GM18508 (cell line): ENCODE data around the gene HDAC9.

Source experiments
- ATAC-seq: cut with Tn5 transposase; IDR thresholded peaks from one replicate; pipeline ENCODE4 v1.9.1; 2021; ENCODE audit warnings: moderate number of reproducible peaks; ENCODE audit not compliant: insufficient read depth, unreplicated experiment

HDAC9 gene

GRCh38 chr7:18577096-18577771, 81.7 kb downstream of the HDAC9 start:
- ATAC-seq = no peak

GRCh38 chr7:18579698-18580097, 84.1 kb downstream of the HDAC9 start:
- ATAC-seq = no peak

GRCh38 chr7:18580950-18581349, 85.4 kb downstream of the HDAC9 start:
- no peak for ATAC-seq

GRCh38 chr7:18583305-18583704, 87.8 kb downstream of the HDAC9 start:
- no peak for ATAC-seq

- no peak for ATAC-seq
These were observed 94.7 kb downstream of the HDAC9 start for GRCh38 chr7:18590241-18590640.

GRCh38 chr7:18590744-18591340, 95.3 kb downstream of the HDAC9 start:
- no peak for ATAC-seq

GRCh38 chr7:18593602-18594279, 98.2 kb downstream of the HDAC9 start:
- no peak for ATAC-seq

- ATAC-seq = no peak
These were observed 102.2 kb downstream of the HDAC9 start for GRCh38 chr7:18597754-18598153.

- no peak for ATAC-seq
These were observed 111.5 kb downstream of the HDAC9 start for GRCh38 chr7:18607025-18607424.

GRCh38 chr7:18610331-18610948, 114.9 kb downstream of the HDAC9 start:
- no peak for ATAC-seq

GRCh38 chr7:18614841-18615240, 119.3 kb downstream of the HDAC9 start:
- no peak for ATAC-seq

- no peak for ATAC-seq
These were observed 123.8 kb downstream of the HDAC9 start for GRCh38 chr7:18619311-18619710.

GRCh38 chr7:18623389-18623788, 127.8 kb downstream of the HDAC9 start:
- no peak for ATAC-seq

GRCh38 chr7:18624459-18624858, 128.9 kb downstream of the HDAC9 start:
- ATAC-seq = no peak

GRCh38 chr7:18626086-18626485, 130.5 kb downstream of the HDAC9 start:
- ATAC-seq = no peak

GRCh38 chr7:18626717-18627116, 131.2 kb downstream of the HDAC9 start:
- ATAC-seq = no peak

- ATAC-seq = no peak
These were observed 142.0 kb downstream of the HDAC9 start for GRCh38 chr7:18637516-18637915.

GRCh38 chr7:18638594-18639452, 143.3 kb downstream of the HDAC9 start:
- no peak for ATAC-seq

- ATAC-seq = no peak
These were observed 144.2 kb downstream of the HDAC9 start for GRCh38 chr7:18639711-18640110.

GRCh38 chr7:18644981-18645380, 149.4 kb downstream of the HDAC9 start:
- no peak for ATAC-seq
